ENCODE data around the gene IDH3A. TPM values are rescaled to one million over a fixed set of nuclear protein-coding genes. Genes with fewer than 3 reads are reported as not detected.

The IDH3A gene
- total RNA-seq, 1 experiment from 2014 or later, result 40.2 TPM

DNA sequence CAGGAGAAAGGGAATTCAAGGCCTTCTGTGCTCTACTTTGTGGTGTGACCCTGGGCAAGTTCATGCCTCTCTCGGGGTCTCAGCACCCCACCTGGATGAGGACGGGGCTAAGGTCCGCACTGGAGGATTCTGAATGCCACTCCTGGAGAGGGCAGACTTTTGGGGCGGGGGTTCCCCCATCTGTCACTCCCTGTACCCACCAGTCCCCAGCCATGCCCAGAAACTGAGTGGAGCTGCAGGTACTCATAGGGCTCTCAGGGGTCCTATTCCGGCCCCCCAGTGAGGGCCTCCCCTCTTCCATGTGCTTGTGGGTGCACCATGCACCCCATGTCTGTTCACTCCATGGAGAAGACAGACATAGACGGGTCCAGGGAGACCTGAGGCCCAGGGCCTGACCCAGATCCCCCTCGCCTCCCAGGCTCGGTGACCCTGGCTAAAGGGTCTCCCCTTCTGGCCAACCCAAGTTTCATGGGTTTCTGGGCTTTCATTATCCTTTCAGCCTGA, 59.2 kb downstream of the IDH3A start:
- peaks cover 8 to 16% of the 10 kb centered on the region in 2 experiments; a peak in 3 of 4 replicates for H3K4me1 Mint-ChIP-seq
- no peak for DNase-seq

More for the DNA sequence above, 59.2 kb downstream of the IDH3A start:
- Histone ChIP-seq H3K4me1 (ENCODE audit: insufficient read depth, low read length) (no peaks in the 10 kb centered on the region), H2BK5ac (ENCODE audit: insufficient read length, low read length) (no peak overlapping the region), H3K27ac (ENCODE audit: insufficient read length, low read depth, low read length) (no peak overlapping the region), H4K91ac (ENCODE audit: insufficient read length, low read depth, low read length) (no peak overlapping the region), H3T11ph (ENCODE audit: low read length) (no peak overlapping the region), H3K9me3 (ENCODE audit: control insufficient read depth, low read depth, low read length) (no peaks in the 10 kb centered on the region), H2BK20ac (ENCODE audit: low read depth, low read length, poor library complexity, severe bottlenecking) (no peak overlapping the region), H3K79me2 (ENCODE audit: insufficient read depth, low read length) (no peaks in the 10 kb centered on the region), H2BK15ac (ENCODE audit: low read depth, low read length) (no peak overlapping the region), H2BK120ac (ENCODE audit: low read depth, low read length, poor library complexity, severe bottlenecking) (no peak overlapping the region), H2BK12ac (ENCODE audit: insufficient read length, low read depth, low read length) (no peak overlapping the region), H3K23me2 (ENCODE audit: insufficient read length, low read depth, low read length, poor library complexity, severe bottlenecking) (no peaks in the 10 kb centered on the region), H4K20me1 (ENCODE audit: control insufficient read depth, insufficient read depth, insufficient read length) (no peaks in the 10 kb centered on the region), H4K8ac (replicated peaks; ENCODE audit: insufficient read length, low read depth, low read length) (no peak overlapping the region), H3K14ac (ENCODE audit: insufficient read depth, low read length) (no peak overlapping the region), H3K27me3 (ENCODE audit: insufficient read depth, low read length) (no peaks in the 10 kb centered on the region), H3K9ac (ENCODE audit: extremely low read depth, insufficient read length, low read length) (no peak overlapping the region), H2AK5ac (ENCODE audit: insufficient read length, low read length) (no peak overlapping the region), H4K5ac (ENCODE audit: insufficient read length, low read depth, low read length) (no peak overlapping the region), H3K4me2 (ENCODE audit: insufficient read depth, insufficient read length, low read length) (no peak overlapping the region), H3K4ac (ENCODE audit: low read depth, low read length) (no peak overlapping the region), H3K56ac (ENCODE audit: insufficient read length, low read depth, low read length) (no peak overlapping the region), H3K23ac (ENCODE audit: insufficient read length, low read depth, low read length) (no peak overlapping the region), H3K18ac (ENCODE audit: insufficient read length, low read depth, low read length) (no peak overlapping the region), H3K79me1 (ENCODE audit: insufficient read depth, low read depth, low read length, poor library complexity, severe bottlenecking) (no peaks in the 10 kb centered on the region), H2AFZ (ENCODE audit: low read length) (no peak overlapping the region)
- no peak for TF ChIP-seq CTCF (conservative IDR thresholded peaks at IDR 0.05)
- no CpG with 5 or more reads among the region's 8 CpGs for WGBS (ENCODE audit: extremely low coverage, insufficient read length, low lambda C conversion rate)
- no peak overlapping the region for H3K4me3 Mint-ChIP-seq
- H3K27me3 Mint-ChIP-seq (ENCODE audit: low read depth), result peaks cover 2% of the 10 kb centered on the region; the same call in 1 of the 2 replicates
- no peaks in the 10 kb centered on the region for H3K9me3 Mint-ChIP-seq
- H3K36me3 Mint-ChIP-seq (ENCODE audit: insufficient read depth in 1 of 3, low read depth in 3 of 3), result no peaks in the 10 kb centered on the region
- H3K27ac Mint-ChIP-seq, result no peak overlapping the region
